GM06990 (cell line): ENCODE results near the gene SCN5A.

Experiments
- DNase-seq: peaks from one replicate; pipeline ENCODE4 v3.0.0-alpha.2; 2011; ENCODE audit not compliant: insufficient read length; ENCODE audit errors: extremely low read depth
- H3K27me3 ChIP-seq: replicated peaks from 2 replicates; pipeline ENCODE4 v1.6.0; 2011; ENCODE audit warnings: low read length; ENCODE audit not compliant: control insufficient read depth, insufficient read depth
- H3K36me3 ChIP-seq: 2 replicates; pipeline ENCODE4 v1.5.1; 2011; ENCODE audit warnings: low read length; ENCODE audit not compliant: control insufficient read depth, insufficient read depth
- H3K4me3 ChIP-seq: replicated peaks from 2 replicates; pipeline ENCODE4 v1.5.1; 2011; ENCODE audit warnings: low read depth, mild to moderate bottlenecking, control low read depth, low read length
- TF ChIP-seq, protein P1 (sequence below): IDR thresholded peaks from 2 replicates; pipeline ENCODE4 v1.5.1; 2011; ENCODE audit warnings: low read length, control low read depth, mild to moderate bottlenecking, inconsistent platforms; ENCODE audit not compliant: insufficient read depth, poor library complexity, severe bottlenecking

The SCN5A gene

DNA sequence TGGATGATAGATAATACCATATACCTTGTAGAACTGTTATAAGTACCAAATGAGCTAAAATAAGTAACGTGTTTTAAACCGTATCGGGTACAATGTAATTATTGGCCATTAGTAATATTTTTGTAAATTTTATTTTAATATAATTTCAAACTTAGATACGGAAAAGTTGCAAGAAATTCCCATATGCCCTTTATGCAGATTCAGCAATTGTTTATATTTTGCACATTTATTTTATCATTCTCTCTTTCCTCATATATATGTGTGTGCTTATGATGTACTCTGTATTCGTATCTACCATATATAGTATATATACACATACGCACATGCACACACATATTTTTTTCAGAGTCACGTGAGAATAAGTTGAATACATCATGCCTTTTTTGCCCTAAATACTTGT, 114.9 kb downstream of the SCN5A start:
- H3K27me3 ChIP-seq = no peaks in the 10 kb centered on the region
- no peak overlapping the region for H3K4me3 ChIP-seq
- DNase-seq = no peak
- TF ChIP-seq, protein P1, sequence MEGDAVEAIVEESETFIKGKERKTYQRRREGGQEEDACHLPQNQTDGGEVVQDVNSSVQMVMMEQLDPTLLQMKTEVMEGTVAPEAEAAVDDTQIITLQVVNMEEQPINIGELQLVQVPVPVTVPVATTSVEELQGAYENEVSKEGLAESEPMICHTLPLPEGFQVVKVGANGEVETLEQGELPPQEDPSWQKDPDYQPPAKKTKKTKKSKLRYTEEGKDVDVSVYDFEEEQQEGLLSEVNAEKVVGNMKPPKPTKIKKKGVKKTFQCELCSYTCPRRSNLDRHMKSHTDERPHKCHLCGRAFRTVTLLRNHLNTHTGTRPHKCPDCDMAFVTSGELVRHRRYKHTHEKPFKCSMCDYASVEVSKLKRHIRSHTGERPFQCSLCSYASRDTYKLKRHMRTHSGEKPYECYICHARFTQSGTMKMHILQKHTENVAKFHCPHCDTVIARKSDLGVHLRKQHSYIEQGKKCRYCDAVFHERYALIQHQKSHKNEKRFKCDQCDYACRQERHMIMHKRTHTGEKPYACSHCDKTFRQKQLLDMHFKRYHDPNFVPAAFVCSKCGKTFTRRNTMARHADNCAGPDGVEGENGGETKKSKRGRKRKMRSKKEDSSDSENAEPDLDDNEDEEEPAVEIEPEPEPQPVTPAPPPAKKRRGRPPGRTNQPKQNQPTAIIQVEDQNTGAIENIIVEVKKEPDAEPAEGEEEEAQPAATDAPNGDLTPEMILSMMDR = no peak
- H3K36me3 ChIP-seq = no peaks in the 10 kb centered on the region; the same call in none of the 2 replicates

GRCh38 chr3:38534180-38534579, 115.3 kb downstream of the SCN5A start:
- H3K4me3 ChIP-seq = no peak overlapping the region
- TF ChIP-seq, protein P1 = no peak
- no peaks in the 10 kb centered on the region; the same call in none of the 2 replicates for H3K36me3 ChIP-seq
- no peaks in the 10 kb centered on the region for H3K27me3 ChIP-seq
- no peak for DNase-seq

GRCh38 chr3:38533285-38533976, 116.1 kb downstream of the SCN5A start:
- no peak overlapping the region for H3K4me3 ChIP-seq
- H3K27me3 ChIP-seq = no peaks in the 10 kb centered on the region
- TF ChIP-seq, protein P1 = no peak
- DNase-seq = no peak
- H3K36me3 ChIP-seq = no peaks in the 10 kb centered on the region; the same call in none of the 2 replicates

DNA sequence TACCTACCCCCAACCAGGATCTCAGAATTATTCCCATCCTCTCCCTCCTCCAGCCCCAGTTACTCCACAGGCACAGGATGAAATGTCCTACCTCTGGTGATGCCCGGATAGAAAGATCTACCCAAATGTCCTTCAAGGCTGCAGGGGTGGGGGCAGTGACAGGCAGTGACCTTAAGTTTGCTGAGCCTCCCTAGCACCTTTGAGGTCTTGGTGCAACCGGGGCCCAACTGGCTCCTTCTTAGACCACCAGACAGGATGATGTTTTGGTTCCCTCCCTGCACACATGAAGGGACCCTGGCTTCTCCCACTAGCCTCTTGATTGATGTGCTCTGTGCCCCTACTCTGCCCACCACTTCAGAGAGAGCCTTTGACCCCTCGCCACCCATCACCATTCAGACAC, 117.0 kb downstream of the SCN5A start:
- TF ChIP-seq, protein P1 = no peak
- Histone ChIP-seq H3K4me3 (no peak overlapping the region), H3K27me3 (no peaks in the 10 kb centered on the region), H3K36me3 (peaks cover 4% of the 10 kb centered on the region)
- DNase-seq = no peak

- H3K4me3 ChIP-seq = no peak overlapping the region
- TF ChIP-seq, protein P1 = peak; percentile 36
- H3K36me3 ChIP-seq = peaks cover 4% of the 10 kb centered on the region
- H3K27me3 ChIP-seq = no peaks in the 10 kb centered on the region
- DNase-seq = no peak
Observed at GRCh38 chr3:38528457-38528856, 121.0 kb downstream of the SCN5A start.
